GM19239 (cell line): ENCODE data around the gene OR14I1.

Experiments used
- DNase-seq: peaks from one replicate; pipeline ENCODE4 v3.0.0; 2011; ENCODE audit warnings: low spot score; ENCODE audit not compliant: insufficient read length
- FAIRE-seq: peaks from 2 replicates; lab custom pipeline; 2011; peaks lifted over from hg19 to GRCh38; lab: Jason Lieb, UNC

OR14I1 gene

DNA sequence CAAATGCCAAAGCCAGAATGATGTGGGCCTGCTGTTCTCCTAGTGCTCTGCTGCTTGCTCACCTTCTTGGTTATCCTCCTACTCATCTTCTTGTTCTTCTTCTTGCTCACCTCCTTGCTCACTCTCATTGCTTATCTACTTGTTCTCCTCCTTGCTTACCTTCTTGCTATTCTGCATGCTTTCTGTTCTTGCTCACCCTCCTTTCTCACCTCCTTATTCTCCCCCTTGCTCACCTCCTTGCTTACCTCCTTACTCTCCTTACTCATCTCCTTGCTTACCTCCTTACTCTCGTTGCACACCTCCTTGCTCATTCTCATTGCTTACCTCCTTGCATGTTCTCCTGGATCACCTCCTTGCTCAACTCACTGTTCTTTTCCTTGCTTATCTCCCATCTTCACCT lies at the start of gene OR14I1:
OR14I1 (minus strand) TSS at position 53 of the 400 bp plus-strand sequence.
- no peak for DNase-seq
- no peak for FAIRE-seq

- no peak for DNase-seq
Observed at GRCh38 chr1:248751635-248752034, 49.1 kb upstream of the OR14I1 start.

DNA sequence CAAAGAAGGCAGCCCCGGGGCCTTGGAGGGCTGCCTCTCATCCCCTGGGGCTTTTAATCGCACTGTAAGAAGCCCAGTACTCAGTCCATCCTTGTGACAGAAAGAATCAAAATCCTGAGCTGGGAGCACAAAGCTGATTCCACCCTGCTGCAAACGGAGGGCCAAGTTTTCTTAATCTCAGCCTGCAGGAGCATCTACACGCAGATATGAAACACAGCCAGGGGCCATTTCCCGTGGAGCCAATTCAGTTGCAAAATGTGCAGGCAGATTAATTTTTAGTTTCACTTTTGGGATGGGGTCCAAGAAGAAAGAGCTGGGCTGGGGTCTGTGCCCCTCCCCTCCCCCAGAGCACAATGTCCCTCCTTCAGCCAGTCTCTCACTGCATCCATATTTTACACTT lies 48.6 kb upstream of the OR14I1 start:
- DNase-seq (no peak), FAIRE-seq (no peak)

More at GRCh38 chr1:248751635-248752034, 49.1 kb upstream of the OR14I1 start:
- no peak for FAIRE-seq

DNA sequence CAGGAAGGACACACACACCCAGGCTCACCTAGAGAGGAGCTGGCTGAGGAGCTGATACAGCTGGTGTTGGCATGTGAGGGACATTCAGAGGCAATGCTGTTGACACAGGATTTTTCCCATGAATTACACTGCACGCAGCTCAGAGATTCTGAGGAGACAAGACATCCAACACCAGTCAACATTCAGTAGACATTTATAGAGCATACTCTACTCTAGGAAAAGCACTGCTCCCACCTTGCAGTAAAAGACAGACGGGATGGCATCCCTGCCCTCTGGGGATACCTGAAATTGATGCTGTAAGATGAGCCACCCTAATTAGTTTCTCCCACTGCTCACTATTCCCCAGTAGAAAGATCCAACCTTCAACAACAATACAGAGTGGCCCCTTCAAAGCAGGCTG lies 47.9 kb upstream of the OR14I1 start:
- DNase-seq = no peak

GRCh38 chr1:248748211-248748610 lies 45.6 kb upstream of the OR14I1 start:
- no peak for FAIRE-seq

More for the DNA sequence above, 47.9 kb upstream of the OR14I1 start:
- FAIRE-seq = no peak

GRCh38 chr1:248740876-248741275 lies 38.3 kb upstream of the OR14I1 start:
- DNase-seq (no peak), FAIRE-seq (no peak)

More at GRCh38 chr1:248748211-248748610, 45.6 kb upstream of the OR14I1 start:
- no peak for DNase-seq

DNA sequence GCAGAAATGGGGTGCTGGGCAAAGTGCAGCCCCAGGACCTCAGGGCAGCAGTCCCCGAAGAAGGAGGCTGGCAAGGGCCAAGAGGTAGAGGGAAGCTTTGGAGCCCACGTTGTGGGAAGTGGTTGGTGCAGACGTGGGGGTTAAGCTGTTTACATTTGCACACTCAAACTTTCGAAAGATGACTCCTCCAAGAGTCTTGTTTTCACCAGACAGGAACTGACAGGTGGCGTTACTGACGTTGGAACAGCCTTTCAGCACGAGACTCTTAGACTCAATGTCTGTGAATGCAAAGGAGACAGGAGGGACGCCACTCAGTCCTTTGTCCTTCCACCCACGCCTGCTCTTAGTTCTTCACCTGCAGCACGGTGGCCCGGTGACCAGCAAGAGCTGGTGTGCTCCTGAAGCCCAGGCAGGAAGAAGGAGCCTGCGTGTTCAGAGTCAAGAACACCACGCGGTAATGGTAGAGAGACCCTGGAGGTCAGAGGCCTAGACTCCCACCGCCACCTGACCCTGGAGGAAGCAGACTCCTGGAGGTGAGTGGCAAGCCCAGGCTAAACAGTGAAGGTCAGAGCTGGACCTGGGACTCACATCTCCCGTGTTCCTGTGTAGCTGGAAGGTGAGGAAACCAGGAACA lies 37.1 kb upstream of the OR14I1 start:
- DNase-seq = no peak
- no peak for FAIRE-seq

DNA sequence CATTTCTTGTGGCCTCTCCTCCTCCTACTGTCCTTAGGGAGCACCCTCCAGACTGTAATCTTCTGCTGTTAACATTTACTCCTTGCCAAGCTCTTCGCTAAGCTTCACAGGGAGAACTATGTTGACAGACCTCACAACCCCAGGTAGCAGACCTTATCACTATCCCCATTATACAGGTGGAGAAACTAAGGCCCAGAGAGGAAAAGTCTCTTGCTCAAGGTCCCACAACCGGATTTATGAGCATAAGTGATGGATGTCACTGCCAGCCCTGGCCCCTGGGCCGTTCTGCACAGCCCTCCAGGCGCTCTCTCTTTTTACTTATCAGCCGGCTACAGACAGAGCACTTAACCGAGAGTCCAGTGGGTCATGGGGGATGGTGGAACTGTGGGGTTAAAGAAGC lies 34.9 kb upstream of the OR14I1 start:
- no peak for DNase-seq
- no peak for FAIRE-seq

DNA sequence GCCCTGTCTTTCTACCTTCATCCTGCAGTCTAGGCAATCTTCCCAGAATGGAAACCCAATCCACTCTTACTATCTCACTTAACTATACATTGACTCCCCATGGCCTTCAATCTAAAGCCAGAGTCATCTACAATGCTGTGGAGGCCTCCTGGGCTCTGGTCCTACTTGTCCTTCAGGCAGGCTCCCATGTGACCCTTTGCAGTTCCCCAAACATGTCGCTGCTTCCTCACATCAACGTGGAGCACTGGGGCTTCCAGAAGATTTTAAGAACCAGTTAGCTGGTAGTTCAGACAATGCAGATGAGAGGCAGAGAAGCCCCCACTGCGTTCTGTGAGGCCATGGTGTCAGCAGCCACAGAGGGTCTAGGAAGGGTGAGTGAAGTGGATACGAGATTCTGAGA lies 34.4 kb upstream of the OR14I1 start:
- FAIRE-seq (no peak), DNase-seq (no peak)

GRCh38 chr1:248733566-248733965 lies 31.0 kb upstream of the OR14I1 start:
- FAIRE-seq (no peak), DNase-seq (no peak)

DNA sequence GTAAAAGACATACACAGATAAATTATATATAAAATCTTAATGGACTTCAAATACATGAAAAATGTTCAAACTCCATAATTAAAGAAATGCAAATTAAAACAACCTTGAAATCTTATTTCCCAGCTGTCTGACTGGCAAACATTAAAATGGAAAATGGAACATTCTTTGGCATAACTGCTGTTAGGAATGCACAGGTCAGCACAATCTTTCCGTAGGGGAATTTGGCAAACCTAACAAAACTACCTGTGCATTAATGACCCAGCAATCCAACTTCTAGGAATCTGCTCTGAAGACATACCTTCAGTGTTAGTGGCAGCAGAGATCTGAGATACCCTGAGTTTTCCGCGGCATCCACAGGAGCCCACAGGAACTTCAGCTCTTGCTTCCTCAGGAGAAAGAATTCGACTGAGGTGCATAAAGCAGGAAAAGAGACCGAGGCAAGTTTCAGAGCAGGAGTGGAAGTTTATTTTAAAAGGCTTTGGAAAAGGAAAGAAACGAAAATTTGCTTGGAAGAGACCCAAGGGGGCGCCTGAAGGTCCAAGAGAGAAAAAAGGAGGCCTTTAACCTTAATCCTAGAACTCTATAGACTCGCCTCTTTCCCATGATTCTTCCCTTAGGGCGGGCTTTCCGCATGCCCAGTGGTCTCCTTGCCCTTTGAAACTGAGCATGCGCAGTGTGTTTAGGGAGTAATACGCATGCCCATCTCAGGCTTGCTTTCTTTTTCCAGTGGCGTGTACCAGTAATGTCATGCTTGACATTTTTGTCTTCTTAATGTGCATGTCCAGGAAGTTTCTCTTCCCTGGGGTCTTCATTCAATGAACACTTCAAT lies 28.2 kb upstream of the OR14I1 start:
- DNase-seq (no peak), FAIRE-seq (no peak)

GRCh38 chr1:248714248-248714647 lies 11.7 kb upstream of the OR14I1 start:
- FAIRE-seq (no peak), DNase-seq (no peak)

DNA sequence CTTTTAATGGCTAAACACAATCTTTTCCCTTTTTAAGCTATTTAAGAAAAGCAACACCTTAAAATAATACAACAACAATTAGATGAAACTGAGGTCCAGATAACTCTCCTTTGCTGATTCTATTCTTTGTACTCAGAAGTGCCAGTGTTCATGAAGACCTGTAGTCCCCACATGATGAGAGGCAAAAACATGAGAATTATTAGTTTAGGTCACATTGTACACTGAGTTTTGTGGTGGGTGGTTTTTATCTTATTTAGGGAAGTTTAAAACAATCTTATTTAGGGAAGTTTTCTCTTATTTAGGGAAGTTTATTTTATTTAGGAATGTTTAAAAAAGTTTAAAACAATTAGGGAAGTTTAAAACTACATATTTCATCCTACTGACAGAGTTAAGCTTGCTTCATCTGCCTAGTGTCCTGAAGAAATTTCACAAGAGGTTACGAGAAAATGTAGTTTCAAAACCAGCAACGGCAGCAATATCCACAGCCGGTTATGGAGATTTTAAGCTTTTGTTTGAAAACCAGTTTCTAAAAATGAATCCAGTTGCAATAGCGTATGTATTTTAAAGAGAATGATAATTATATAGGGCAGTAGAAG lies 7.8 kb upstream of the OR14I1 start:
- DNase-seq (no peak), FAIRE-seq (no peak)

GRCh38 chr1:248704606-248705005 lies 2.0 kb upstream of the OR14I1 start:
- DNase-seq (no peak), FAIRE-seq (no peak)

DNA sequence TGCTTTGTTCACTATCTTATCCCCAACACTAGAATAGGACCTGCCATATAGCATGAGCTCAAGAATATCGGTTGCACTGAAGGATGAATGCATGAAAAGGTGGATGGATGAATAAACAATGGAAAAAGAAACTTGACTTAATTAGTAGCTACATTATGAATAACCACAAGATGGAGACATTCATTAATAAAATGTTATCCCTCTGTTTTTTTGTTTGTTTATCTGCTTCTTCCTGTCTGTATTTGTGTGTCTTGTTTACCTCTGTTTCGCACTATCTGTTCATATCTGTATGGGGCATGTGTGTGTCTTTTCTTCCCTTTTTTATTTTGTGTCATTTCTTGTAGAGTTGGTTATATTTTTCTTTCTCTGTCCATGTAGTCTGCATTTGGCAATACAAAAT lies 1.1 kb upstream of the OR14I1 start:
- FAIRE-seq (no peak), DNase-seq (no peak)

GRCh38 chr1:248699099-248699498 lies 3.5 kb downstream of the OR14I1 start:
- FAIRE-seq = no peak
- DNase-seq = no peak

- DNase-seq (no peak), FAIRE-seq (no peak)
Observed at GRCh38 chr1:248697907-248698306, 4.7 kb downstream of the OR14I1 start.

- DNase-seq = no peak
- no peak for FAIRE-seq
Observed at GRCh38 chr1:248696774-248697173, 5.8 kb downstream of the OR14I1 start.

GRCh38 chr1:248696261-248696660 lies 6.3 kb downstream of the OR14I1 start:
- no peak for DNase-seq

GRCh38 chr1:248695451-248696132 lies 7.0 kb downstream of the OR14I1 start:
- no peak for FAIRE-seq
- no peak for DNase-seq

More at GRCh38 chr1:248696261-248696660, 6.3 kb downstream of the OR14I1 start:
- FAIRE-seq = no peak
